DOHH2 (cell line): Measurements from ENCODE around the gene PPWD1.

Source experiments
- H3F3A ChIP-seq: fragments of 200-600 bp; sonication (generic), shearing (Covaris generic); 2 replicates; pipeline ENCODE4 v1.6.0; 2016; ENCODE audit warnings: antibody characterized with exemption, mild to moderate bottlenecking; ENCODE audit not compliant: control insufficient read depth, insufficient read depth
- H3K27ac ChIP-seq: fragments of 200-600 bp; sonication (generic); 2 replicates; pipeline ENCODE4 v1.5.1; 2014; ENCODE audit warnings: low read depth, mild to moderate bottlenecking, low read length, moderate library complexity
- H3K27me3 ChIP-seq: fragments of 200-600 bp; sonication (generic); 2 replicates; pipeline ENCODE4 v1.6.1; 2014; ENCODE audit warnings: mild to moderate bottlenecking, low read length, mixed read lengths; ENCODE audit not compliant: control insufficient read depth
- H3K36me3 ChIP-seq: fragments of 200-600 bp; sonication (generic); 2 replicates; pipeline ENCODE4 v1.6.1; 2014; ENCODE audit warnings: mild to moderate bottlenecking, low read length, moderate library complexity, mixed read lengths; ENCODE audit not compliant: control insufficient read depth
- H3K4me1 ChIP-seq: fragments of 200-600 bp; sonication (generic); 2 replicates; pipeline ENCODE4 v1.6.1; 2014; ENCODE audit warnings: mild to moderate bottlenecking, low read length, mixed read lengths; ENCODE audit not compliant: control insufficient read depth
- H3K4me2 ChIP-seq: fragments of 200-600 bp; sonication (generic); 2 replicates; pipeline ENCODE4 v1.6.0; 2014; ENCODE audit warnings: mild to moderate bottlenecking, low read length, moderate library complexity
- H3K4me3 ChIP-seq: fragments of 200-600 bp; sonication (generic); 2 replicates; pipeline ENCODE4 v1.5.1; 2014; ENCODE audit warnings: mild to moderate bottlenecking, low read length, mixed read lengths
- H3K79me2 ChIP-seq: fragments of 200-600 bp; sonication (generic); 2 replicates; pipeline ENCODE4 v1.6.1; 2014; ENCODE audit warnings: mild to moderate bottlenecking, low read length, mixed read lengths; ENCODE audit not compliant: control insufficient read depth
- H3K9me2 ChIP-seq: fragments of 200-600 bp; sonication (generic); replicated peaks from 2 replicates; pipeline ENCODE4 v1.6.1; 2014; ENCODE audit warnings: mild to moderate bottlenecking, low read length, mixed read lengths; ENCODE audit not compliant: control insufficient read depth
- H3K9me3 ChIP-seq: fragments of 200-600 bp; sonication (generic); 2 replicates; pipeline ENCODE4 v1.6.1; 2014; ENCODE audit warnings: antibody characterized with exemption, low read length, mixed read lengths; ENCODE audit not compliant: control insufficient read depth, insufficient read depth
- H4K20me1 ChIP-seq: fragments of 200-600 bp; sonication (generic); 2 replicates; pipeline ENCODE4 v1.6.0; 2014; ENCODE audit warnings: low read depth, mild to moderate bottlenecking, antibody characterized with exemption, low read length, moderate library complexity; ENCODE audit not compliant: control insufficient read depth, insufficient read depth
- CTCF ChIP-seq: fragments of 200-600 bp; sonication (generic); IDR thresholded peaks from one replicate; pipeline ENCODE4 v1.5.1; 2014; ENCODE audit warnings: antibody characterized with exemption, mild to moderate bottlenecking, low read depth, low read length; ENCODE audit not compliant: poor library complexity, severe bottlenecking
- EZH2phosphoT487 ChIP-seq: fragments of 200-600 bp; sonication (generic); IDR thresholded peaks from 2 replicates; pipeline ENCODE4 v1.6.1; 2017; ENCODE audit warnings: borderline replicate concordance, mild to moderate bottlenecking, antibody characterized with exemption, low read length, moderate library complexity, mixed read lengths

PPWD1 gene

GRCh38 chr5:65535529-65535987 is 27.5 kb upstream of the PPWD1 start:
- H3K79me2 ChIP-seq: no peaks in the 10 kb centered on the region
- H3K27ac ChIP-seq: no peak overlapping the region
- no peak overlapping the region for H3K4me3 ChIP-seq
- TF ChIP-seq CTCF: no peak
- no peak for TF ChIP-seq EZH2phosphoT487
- no peaks in the 10 kb centered on the region for H4K20me1 ChIP-seq
- no peaks in the 10 kb centered on the region for H3K9me2 ChIP-seq
- no peaks in the 10 kb centered on the region for H3K27me3 ChIP-seq
- H3K9me3 ChIP-seq: no peaks in the 10 kb centered on the region
- no peak overlapping the region for H3K4me2 ChIP-seq
- peaks cover 34% of the 10 kb centered on the region for H3K36me3 ChIP-seq
- H3F3A ChIP-seq: 0 out of 2 replicates have a peak, but pooled peaks cover 4% of the 10 kb centered on the region
- H3K4me1 ChIP-seq: no peaks in the 10 kb centered on the region

GRCh38 chr5:65539827-65540226 is 23.3 kb upstream of the PPWD1 start:
- H3K4me2 ChIP-seq: no peak overlapping the region
- no peaks in the 10 kb centered on the region for H3K9me2 ChIP-seq
- 0 out of 2 replicates have a peak, but pooled peaks cover 4% of the 10 kb centered on the region for H3F3A ChIP-seq
- TF ChIP-seq EZH2phosphoT487: no peak
- no peak for TF ChIP-seq CTCF
- peaks cover 76% of the 10 kb centered on the region for H3K36me3 ChIP-seq
- H3K4me3 ChIP-seq: no peak overlapping the region
- H3K79me2 ChIP-seq: no peaks in the 10 kb centered on the region
- H3K4me1 ChIP-seq: no peaks in the 10 kb centered on the region
- H4K20me1 ChIP-seq: no peaks in the 10 kb centered on the region
- no peaks in the 10 kb centered on the region for H3K9me3 ChIP-seq
- H3K27ac ChIP-seq: no peak overlapping the region
- H3K27me3 ChIP-seq: no peaks in the 10 kb centered on the region

DNA sequence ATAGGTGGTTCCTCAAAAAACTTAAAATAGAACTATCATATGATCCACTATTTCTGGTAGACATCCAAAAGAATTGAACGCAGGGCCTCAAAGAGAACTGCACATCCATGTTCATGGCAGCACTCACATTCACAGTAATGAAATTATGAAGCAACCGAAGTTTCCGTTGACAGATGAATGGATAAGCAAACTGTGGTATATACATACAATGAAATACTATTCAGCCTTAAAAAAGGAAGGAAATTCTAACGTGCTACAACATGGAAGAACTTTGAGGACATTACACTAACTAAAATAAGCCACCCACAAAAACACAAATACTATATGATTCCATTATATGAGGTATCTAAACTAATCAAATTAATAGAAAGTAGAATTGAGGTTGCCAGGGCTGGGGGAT is 18.6 kb upstream of the PPWD1 start:
- H3K4me1 ChIP-seq: no peaks in the 10 kb centered on the region
- H3K27ac ChIP-seq: no peak overlapping the region
- H3K9me2 ChIP-seq: no peaks in the 10 kb centered on the region
- no peaks in the 10 kb centered on the region for H3F3A ChIP-seq
- H3K4me3 ChIP-seq: no peak overlapping the region
- H4K20me1 ChIP-seq: no peaks in the 10 kb centered on the region
- no peak overlapping the region for H3K4me2 ChIP-seq
- peaks cover 96% of the 10 kb centered on the region for H3K36me3 ChIP-seq
- H3K9me3 ChIP-seq: no peaks in the 10 kb centered on the region
- no peaks in the 10 kb centered on the region for H3K27me3 ChIP-seq
- peaks cover 3% of the 10 kb centered on the region; the same call in 1 of the 2 replicates for H3K79me2 ChIP-seq
- TF ChIP-seq EZH2phosphoT487 (no peak), CTCF (no peak)
